Measurements from ENCODE around the gene ADAMTS9. TPM values are rescaled to one million over a fixed set of nuclear protein-coding genes. Genes with fewer than 3 reads are reported as not detected.

Gene ADAMTS9
- total and polyA plus RNA-seq, 9 of the 15 experiments (the other 6 are each of a cell fraction or from before 2014, with no cell fraction given), result 0.05 to 0.32 (median 0.13) TPM; not detected in 2

- ATAC-seq (no peak), FAIRE-seq (no peak), DNase-seq (ENCODE audit: extremely low read depth in 1 of 4, low spot score in 3 of 4) (no peak)
- BruUV-seq (replicated peaks), result no TSS peak
- intact Hi-C loops (cut with micrococcal nuclease), result no loop called here
- WGBS (ENCODE audit: insufficient coverage, low coverage, missing lambda C conversion rate), result under 1% methylated on average over 10 of the region's 10 CpGs
- TF ChIP-seq MBD2 (IDR thresholded peaks at IDR 0.05; ENCODE audit: borderline replicate concordance, low read depth) (no peak), ZNF217 (CRISPR knock-in tag; IDR thresholded peaks at IDR 0.05) (no peak), CAMTA2 (CRISPR knock-in tag; conservative IDR thresholded peaks at IDR 0.05) (no peak), SMAD2 (IDR thresholded peaks at IDR 0.05; ENCODE audit: low read depth, low read length) (no peak), HCFC1 (IDR thresholded peaks at IDR 0.05; ENCODE audit: low read depth, low read length) (no peak), PHB (CRISPR knock-in tag; IDR thresholded peaks at IDR 0.05) (no peak), YY1 (IDR thresholded peaks at IDR 0.05; ENCODE audit: borderline replicate concordance in 1 of 3, control insufficient read depth in 1 of 3, extremely low read depth in 1 of 3, insufficient read depth in 3 of 3, insufficient read length in 1 of 3, insufficient replicate concordance in 2 of 3, low read depth in 1 of 3, low read length in 2 of 3) (no peak), CBX8 (IDR thresholded peaks at IDR 0.05; ENCODE audit: borderline replicate concordance, extremely low read depth, low read depth, low read length, poor library complexity, severe bottlenecking) (no peak)
- Histone ChIP-seq H3K79me2 (ENCODE audit: control insufficient read depth, insufficient read depth, low read length) (no peaks in the 10 kb centered on the region), H3K4me3 (no peak overlapping the region), H4K20me1 (replicated peaks; ENCODE audit: control insufficient read depth, insufficient read depth, low read length) (no peaks in the 10 kb centered on the region), H3K4me2 (ENCODE audit: insufficient read depth, low read length) (no peak overlapping the region), H3K36me3 (ENCODE audit: control insufficient read depth, insufficient read depth, low read length) (no peaks in the 10 kb centered on the region), H3K9me1 (ENCODE audit: control insufficient read depth, insufficient read depth, low read length) (no peaks in the 10 kb centered on the region), H2AFZ (ENCODE audit: low read depth, low read length) (no peak overlapping the region), H3K27ac (ENCODE audit: extremely low read depth, low read depth, low read length) (no peak overlapping the region), H3K27me3 (ENCODE audit: control insufficient read depth in 2 of 2, insufficient read depth in 2 of 2, low read length in 2 of 2) (peaks cover 2 to 7% of the 10 kb centered on the region in 2 experiments; a peak in 4 of 5 replicates), H3K4me1 (replicated peaks in 1 of 2; ENCODE audit: control insufficient read depth in 2 of 2, insufficient read depth in 2 of 2, low read length in 2 of 2) (no peaks in the 10 kb centered on the region), H3K9me3 (replicated peaks; ENCODE audit: control insufficient read depth, insufficient read depth, low read depth, low read length) (no peaks in the 10 kb centered on the region), H3K9ac (ENCODE audit: insufficient read depth in 1 of 2, low read depth in 2 of 2, low read length in 2 of 2) (no peak overlapping the region)
- POLR2A ChIA-PET, result no interaction called here
- CTCF ChIA-PET (ENCODE audit: low intra/inter-chr PET ratio), result no interaction called here
- in situ Hi-C loops (cut with MboI), result loop anchor here (10.0 to 25.0 kb wide), 3 partner anchors 623 to 1198 kb away; no protein-coding TSS in a partner anchor
Observed at GRCh38 chr3:64539451-64540196, 148.2 kb downstream of the ADAMTS9 start.

Data from K562 (cell line).